T-helper 17 cell (primary cell): ENCODE results near the gene MAN1C1. TPM values are rescaled to one million over a fixed set of nuclear protein-coding genes. Genes with fewer than 3 reads are reported as not detected.
"Not testable (repeated sequence)": the region's sequence is repeated elsewhere in the genome, so short reads cannot be mapped to it uniquely, and the experiment has no call there.

Experiments used
- ATAC-seq: fragments of 150-1000 bp; cut with Tn5 transposase; 2 replicates; pipeline ENCODE4 v1.10.0; 2021; ENCODE audit warnings: mild to moderate bottlenecking, moderate library complexity
- DNase-seq, 3 donors: peaks; one replicate each; pipeline versions ENCODE4 v3.0.0 to v3.0.0-alpha.2; 2020 to 2021
- H3K9me3 ChIP-seq: one replicate; pipeline ENCODE4 v1.7.0; 2013; ENCODE audit warnings: low read length, mild to moderate bottlenecking; ENCODE audit not compliant: control insufficient read depth, poor library complexity, severe bottlenecking
- H3K27ac Mint-ChIP-seq: one replicate; pipeline ENCODE4 v1.8.0; 2022; ENCODE audit warnings: mild to moderate bottlenecking, moderate library complexity, mixed read lengths
- H3K27me3 Mint-ChIP-seq: one replicate; pipeline ENCODE4 v1.8.0; 2022; ENCODE audit warnings: mixed read lengths
- H3K36me3 Mint-ChIP-seq: one replicate; pipeline ENCODE4 v1.8.0; 2022; ENCODE audit warnings: low read depth, mixed read lengths
- H3K4me1 Mint-ChIP-seq: one replicate; pipeline ENCODE4 v1.8.0; 2022; ENCODE audit warnings: mild to moderate bottlenecking, mixed read lengths
- H3K4me3 Mint-ChIP-seq: one replicate; pipeline ENCODE4 v1.8.0; 2022; ENCODE audit warnings: mild to moderate bottlenecking, moderate library complexity, mixed read lengths
- total RNA-seq, 4 donors: library from RNA in 2 of 4; stranded (reverse) in 2 of 4; gene quantifications; one replicate each; pipeline ENCODE4 v1.2.3 and lab custom pipeline; 2022 to 2026

Gene MAN1C1
- total RNA-seq, 2 donors from 2014 or later, result 16.9 to 27.3 TPM

GRCh38 chr1:25651824-25652741, 35.5 kb downstream of the MAN1C1 start:
- no peak for DNase-seq
- peak overlapping the region; percentile 67 for H3K27ac Mint-ChIP-seq
- peaks cover 2% of the 10 kb centered on the region for H3K36me3 Mint-ChIP-seq
- no peaks in the 10 kb centered on the region for H3K9me3 ChIP-seq
- no peak overlapping the region for H3K4me3 Mint-ChIP-seq
- ATAC-seq, result no peak
- peaks cover 23% of the 10 kb centered on the region for H3K4me1 Mint-ChIP-seq
- H3K27me3 Mint-ChIP-seq, result no peaks in the 10 kb centered on the region

- Mint-ChIP-seq H3K36me3 (peaks cover 2% of the 10 kb centered on the region), H3K27ac (peak overlapping the region; percentile 67), H3K4me1 (peaks cover 21% of the 10 kb centered on the region), H3K4me3 (no peak overlapping the region), H3K27me3 (no peaks in the 10 kb centered on the region)
- no peaks in the 10 kb centered on the region for H3K9me3 ChIP-seq
- no peak for DNase-seq
- no peak for ATAC-seq
Measured at GRCh38 chr1:25653558-25653957, 37.0 kb downstream of the MAN1C1 start.

DNA sequence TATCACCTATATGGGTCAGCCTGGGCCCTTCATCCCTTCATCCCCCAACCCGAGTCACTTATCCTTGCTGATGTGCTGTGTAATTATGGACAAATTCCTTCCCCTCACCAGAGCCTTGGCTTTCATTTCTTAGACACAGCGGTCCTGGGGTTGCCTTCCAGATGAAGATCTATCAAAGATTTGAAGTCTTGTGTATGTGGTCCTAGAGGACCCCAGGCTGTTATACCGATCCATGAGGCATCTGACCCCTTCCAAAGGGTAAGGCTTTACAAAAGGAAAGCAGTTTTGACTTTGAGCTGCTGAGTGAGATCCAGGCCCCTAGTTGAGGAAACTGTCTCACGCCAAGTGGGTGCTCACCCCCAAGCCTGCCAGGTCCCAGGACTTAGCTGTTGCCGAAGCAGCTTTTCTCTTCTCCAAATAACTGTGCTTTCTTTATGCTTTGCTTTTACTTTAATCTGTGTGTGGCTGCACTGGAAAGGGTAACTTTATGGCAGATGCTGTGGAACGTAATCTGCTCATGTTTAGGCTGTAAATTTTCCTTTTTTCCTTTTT, 37.6 kb downstream of the MAN1C1 start:
- peaks cover 2% of the 10 kb centered on the region for H3K36me3 Mint-ChIP-seq

DNA sequence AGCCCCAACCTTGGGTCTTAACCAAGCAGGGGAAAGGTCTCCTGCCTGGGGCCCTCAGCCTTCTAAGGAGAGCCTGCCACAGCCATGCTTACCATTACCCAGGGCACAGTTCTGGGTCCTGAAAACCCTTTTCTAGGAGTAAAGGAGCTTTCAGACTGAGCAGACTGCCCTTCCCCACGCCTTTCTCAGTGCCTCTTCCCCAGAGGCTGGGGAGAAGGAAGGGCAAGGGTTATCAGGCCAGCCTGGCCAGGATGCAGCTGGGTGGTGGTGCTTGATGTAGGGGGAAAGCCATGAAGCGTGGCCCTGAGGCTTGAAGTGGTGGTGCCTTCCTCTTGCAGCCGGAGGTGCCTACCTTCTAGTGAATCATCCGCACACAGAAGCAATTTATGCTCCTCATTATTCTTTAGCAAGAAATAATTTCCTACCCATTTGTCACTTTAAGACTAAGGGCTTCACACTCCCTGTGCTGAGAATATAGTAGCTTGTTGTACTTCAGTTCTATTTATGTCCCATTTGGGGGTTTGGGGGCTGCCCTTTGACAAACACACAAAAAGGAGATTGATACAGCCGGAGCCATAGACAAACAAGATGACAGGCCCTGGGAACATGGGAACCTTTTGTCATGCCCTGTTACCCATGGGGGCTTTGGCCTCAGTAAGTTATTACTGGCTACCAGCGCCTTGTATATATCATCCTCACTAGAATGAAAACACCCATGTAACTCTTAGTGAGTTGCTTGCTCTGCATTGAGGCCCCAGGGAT, 40.7 kb downstream of the MAN1C1 start:
- peaks cover 2% of the 10 kb centered on the region for H3K36me3 Mint-ChIP-seq
- H3K4me1 Mint-ChIP-seq, result peaks cover 20% of the 10 kb centered on the region
- no peak for ATAC-seq
- no peak overlapping the region for H3K4me3 Mint-ChIP-seq
- DNase-seq, result no peak
- H3K27ac Mint-ChIP-seq, result no peak overlapping the region
- no peaks in the 10 kb centered on the region for H3K9me3 ChIP-seq
- H3K27me3 Mint-ChIP-seq, result no peaks in the 10 kb centered on the region

More for the DNA sequence above, 37.6 kb downstream of the MAN1C1 start:
- H3K9me3 ChIP-seq, result no peaks in the 10 kb centered on the region
- ATAC-seq (no peak), DNase-seq (no peak)
- Mint-ChIP-seq H3K4me3 (no peak overlapping the region), H3K27ac (peak overlapping the region; percentile 67), H3K27me3 (no peaks in the 10 kb centered on the region), H3K4me1 (peaks cover 20% of the 10 kb centered on the region)

- DNase-seq (no peak), ATAC-seq (no peak)
- H3K4me1 Mint-ChIP-seq, result peaks cover 20% of the 10 kb centered on the region
- H3K36me3 Mint-ChIP-seq, result peaks cover 2% of the 10 kb centered on the region
- H3K27ac Mint-ChIP-seq, result peak overlapping the region; percentile 21
- no peaks in the 10 kb centered on the region for H3K27me3 Mint-ChIP-seq
- H3K4me3 Mint-ChIP-seq, result no peak overlapping the region
- H3K9me3 ChIP-seq, result no peaks in the 10 kb centered on the region
Measured at GRCh38 chr1:25657883-25658760, 41.5 kb downstream of the MAN1C1 start.

- Mint-ChIP-seq H3K36me3 (peaks cover 2% of the 10 kb centered on the region), H3K4me1 (peaks cover 17% of the 10 kb centered on the region), H3K4me3 (no peak overlapping the region), H3K27me3 (no peaks in the 10 kb centered on the region), H3K27ac (peak overlapping the region; percentile 21)
- DNase-seq (no peak), ATAC-seq (no peak)
- H3K9me3 ChIP-seq, result no peaks in the 10 kb centered on the region
Measured at GRCh38 chr1:25658791-25659431, 42.3 kb downstream of the MAN1C1 start.

- Mint-ChIP-seq H3K36me3 (peaks cover 2% of the 10 kb centered on the region), H3K27ac (peak overlapping the region; percentile 19), H3K4me3 (no peak overlapping the region), H3K27me3 (no peaks in the 10 kb centered on the region), H3K4me1 (peaks cover 14% of the 10 kb centered on the region)
- DNase-seq (no peak), ATAC-seq (no peak)
- no peaks in the 10 kb centered on the region for H3K9me3 ChIP-seq
Measured at GRCh38 chr1:25661043-25661815, 44.6 kb downstream of the MAN1C1 start.

DNA sequence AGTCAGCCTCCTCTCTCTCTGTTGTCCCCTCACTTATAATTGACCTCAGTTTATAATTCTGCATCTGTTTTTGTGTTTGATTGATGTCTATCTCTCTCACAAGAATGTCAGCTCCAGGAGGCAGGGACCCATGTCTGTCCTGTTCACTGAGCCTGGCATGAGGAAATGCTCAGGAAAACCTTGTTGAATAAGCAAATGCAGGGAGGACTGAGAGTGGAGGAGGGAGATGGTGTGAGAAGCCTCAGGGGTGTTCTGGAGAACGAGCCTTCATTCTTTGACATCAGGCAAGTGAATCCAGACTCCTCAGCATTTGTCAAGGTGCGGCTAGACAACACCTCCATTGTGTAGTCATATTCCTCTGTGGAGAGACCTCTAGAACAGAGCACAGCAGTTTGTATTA, 45.5 kb downstream of the MAN1C1 start:
- H3K9me3 ChIP-seq, result no peaks in the 10 kb centered on the region
- ATAC-seq, result no peak
- DNase-seq, result no peak
- no peak overlapping the region for H3K4me3 Mint-ChIP-seq
- no peak overlapping the region for H3K27ac Mint-ChIP-seq
- peaks cover 15% of the 10 kb centered on the region for H3K4me1 Mint-ChIP-seq
- no peaks in the 10 kb centered on the region for H3K27me3 Mint-ChIP-seq
- no peaks in the 10 kb centered on the region for H3K36me3 Mint-ChIP-seq

- not testable (repeated sequence) for H3K27ac Mint-ChIP-seq
Measured at GRCh38 chr1:25662959-25663358, 46.4 kb downstream of the MAN1C1 start.

GRCh38 chr1:25664357-25665199, 48.0 kb downstream of the MAN1C1 start:
- Mint-ChIP-seq H3K4me3 (no peak overlapping the region), H3K36me3 (no peaks in the 10 kb centered on the region), H3K27ac (no peak overlapping the region), H3K4me1 (peaks cover 22% of the 10 kb centered on the region), H3K27me3 (no peaks in the 10 kb centered on the region)
- ATAC-seq (no peak), DNase-seq (no peak)
- no peaks in the 10 kb centered on the region for H3K9me3 ChIP-seq

More at GRCh38 chr1:25662959-25663358, 46.4 kb downstream of the MAN1C1 start:
- H3K9me3 ChIP-seq, DNase-seq, H3K4me3 Mint-ChIP-seq, ATAC-seq, H3K36me3 Mint-ChIP-seq, H3K27me3 Mint-ChIP-seq: not testable (repeated sequence)
- peaks cover 19% of the 10 kb centered on the region for H3K4me1 Mint-ChIP-seq

GRCh38 chr1:25666460-25666859, 49.9 kb downstream of the MAN1C1 start:
- H3K36me3 Mint-ChIP-seq, result no peaks in the 10 kb centered on the region
- no peak overlapping the region for H3K4me3 Mint-ChIP-seq
- H3K4me1 Mint-ChIP-seq, result peaks cover 28% of the 10 kb centered on the region
- H3K27ac Mint-ChIP-seq, result peak overlapping the region; percentile 88
- H3K9me3 ChIP-seq, result no peaks in the 10 kb centered on the region
- DNase-seq (no peak), ATAC-seq (no peak)
- H3K27me3 Mint-ChIP-seq, result no peaks in the 10 kb centered on the region
